OCI-LY1 (cell line): ENCODE measurements around the gene NMUR2.

Source experiments
- EZH2 ChIP-seq: fragments of 200-600 bp; sonication (generic), shearing (Covaris generic); IDR thresholded peaks from 2 replicates; pipeline ENCODE4 v1.8.0; 2017; ENCODE audit warnings: borderline replicate concordance, mixed run types, mild to moderate bottlenecking, antibody characterized with exemption, low read length, moderate library complexity, mixed read lengths
- TF ChIP-seq, protein P1 (sequence below): fragments of 200-600 bp; sonication (generic), shearing (Covaris generic); IDR thresholded peaks from 2 replicates; pipeline ENCODE4 v1.5.1; 2017; ENCODE audit warnings: mild to moderate bottlenecking, antibody characterized with exemption, low read length, moderate library complexity, mixed read lengths

- TF ChIP-seq, protein P1, sequence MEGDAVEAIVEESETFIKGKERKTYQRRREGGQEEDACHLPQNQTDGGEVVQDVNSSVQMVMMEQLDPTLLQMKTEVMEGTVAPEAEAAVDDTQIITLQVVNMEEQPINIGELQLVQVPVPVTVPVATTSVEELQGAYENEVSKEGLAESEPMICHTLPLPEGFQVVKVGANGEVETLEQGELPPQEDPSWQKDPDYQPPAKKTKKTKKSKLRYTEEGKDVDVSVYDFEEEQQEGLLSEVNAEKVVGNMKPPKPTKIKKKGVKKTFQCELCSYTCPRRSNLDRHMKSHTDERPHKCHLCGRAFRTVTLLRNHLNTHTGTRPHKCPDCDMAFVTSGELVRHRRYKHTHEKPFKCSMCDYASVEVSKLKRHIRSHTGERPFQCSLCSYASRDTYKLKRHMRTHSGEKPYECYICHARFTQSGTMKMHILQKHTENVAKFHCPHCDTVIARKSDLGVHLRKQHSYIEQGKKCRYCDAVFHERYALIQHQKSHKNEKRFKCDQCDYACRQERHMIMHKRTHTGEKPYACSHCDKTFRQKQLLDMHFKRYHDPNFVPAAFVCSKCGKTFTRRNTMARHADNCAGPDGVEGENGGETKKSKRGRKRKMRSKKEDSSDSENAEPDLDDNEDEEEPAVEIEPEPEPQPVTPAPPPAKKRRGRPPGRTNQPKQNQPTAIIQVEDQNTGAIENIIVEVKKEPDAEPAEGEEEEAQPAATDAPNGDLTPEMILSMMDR, result no peak
- TF ChIP-seq EZH2, result no peak
Measured at GRCh38 chr5:152412129-152412528, 7.0 kb upstream of the NMUR2 start.
